Measurements from ENCODE around the gene ROBO2. TPM values are rescaled to one million over a fixed set of nuclear protein-coding genes. Genes with fewer than 3 reads are reported as not detected.
"Not testable (repeated sequence)": the region's sequence is repeated elsewhere in the genome, so short reads cannot be mapped to it uniquely, and the experiment has no call there.

The ROBO2 gene
- total RNA-seq, 1 donor from 2014 or later, result not detected

GRCh38 chr3:77410334-77410733 is 370.4 kb downstream of the ROBO2 start:
- intact Hi-C loops (cut with micrococcal nuclease), result not testable (repeated sequence)

- intact Hi-C loops (cut with micrococcal nuclease), result no loop called here
Measured at GRCh38 chr3:77411334-77411733, 371.4 kb downstream of the ROBO2 start.

- intact Hi-C loops (cut with micrococcal nuclease), result no loop called here
Measured at GRCh38 chr3:77412021-77412438, 372.1 kb downstream of the ROBO2 start.

GRCh38 chr3:77412584-77412983 is 372.7 kb downstream of the ROBO2 start:
- intact Hi-C loops (cut with micrococcal nuclease), result no loop called here

- intact Hi-C loops (cut with micrococcal nuclease), result no loop called here
Measured at GRCh38 chr3:77414881-77415280, 375.0 kb downstream of the ROBO2 start.

- intact Hi-C loops (cut with micrococcal nuclease), result no loop called here
Measured at GRCh38 chr3:77420336-77420735, 380.4 kb downstream of the ROBO2 start.

GRCh38 chr3:77421916-77422315 is 382.0 kb downstream of the ROBO2 start:
- intact Hi-C loops (cut with micrococcal nuclease), result no loop called here

- intact Hi-C loops (cut with micrococcal nuclease), result no loop called here
Measured at GRCh38 chr3:77426531-77426930, 386.6 kb downstream of the ROBO2 start.

GRCh38 chr3:77427528-77427927 is 387.6 kb downstream of the ROBO2 start:
- intact Hi-C loops (cut with micrococcal nuclease), result no loop called here

GRCh38 chr3:77436908-77437307 is 397.0 kb downstream of the ROBO2 start:
- intact Hi-C loops (cut with micrococcal nuclease), result no loop called here

- intact Hi-C loops (cut with micrococcal nuclease), result no loop called here
Measured at GRCh38 chr3:77446084-77446483, 406.2 kb downstream of the ROBO2 start.

GRCh38 chr3:77446761-77447160 is 406.9 kb downstream of the ROBO2 start:
- intact Hi-C loops (cut with micrococcal nuclease), result no loop called here

- intact Hi-C loops (cut with micrococcal nuclease), result no loop called here
Measured at GRCh38 chr3:77449459-77450350, 409.8 kb downstream of the ROBO2 start.

- intact Hi-C loops (cut with micrococcal nuclease), result no loop called here
Measured at GRCh38 chr3:77456431-77456830, 416.5 kb downstream of the ROBO2 start.

GRCh38 chr3:77456906-77457305 is 417.0 kb downstream of the ROBO2 start:
- intact Hi-C loops (cut with micrococcal nuclease), result no loop called here

GRCh38 chr3:77459926-77460325 is 420.0 kb downstream of the ROBO2 start:
- intact Hi-C loops (cut with micrococcal nuclease), result no loop called here

- intact Hi-C loops (cut with micrococcal nuclease), result no loop called here
Measured at GRCh38 chr3:77460326-77460725, 420.4 kb downstream of the ROBO2 start.

- intact Hi-C loops (cut with micrococcal nuclease), result no loop called here
Measured at GRCh38 chr3:77462951-77463350, 423.1 kb downstream of the ROBO2 start.

- intact Hi-C loops (cut with micrococcal nuclease), result no loop called here
Measured at GRCh38 chr3:77464111-77464688, 424.3 kb downstream of the ROBO2 start.

- intact Hi-C loops (cut with micrococcal nuclease), result no loop called here
Measured at GRCh38 chr3:77466562-77467115, 426.7 kb downstream of the ROBO2 start.

- intact Hi-C loops (cut with micrococcal nuclease), result no loop called here
Measured at GRCh38 chr3:77467702-77468625, 428.1 kb downstream of the ROBO2 start.
